ENCODE results near the gene KSR1. TPM values are rescaled to one million over a fixed set of nuclear protein-coding genes. Genes with fewer than 3 reads are reported as not detected.

KSR1 gene
- polyA plus RNA-seq, 1 donor from 2014 or later: 9.2 TPM

DNA sequence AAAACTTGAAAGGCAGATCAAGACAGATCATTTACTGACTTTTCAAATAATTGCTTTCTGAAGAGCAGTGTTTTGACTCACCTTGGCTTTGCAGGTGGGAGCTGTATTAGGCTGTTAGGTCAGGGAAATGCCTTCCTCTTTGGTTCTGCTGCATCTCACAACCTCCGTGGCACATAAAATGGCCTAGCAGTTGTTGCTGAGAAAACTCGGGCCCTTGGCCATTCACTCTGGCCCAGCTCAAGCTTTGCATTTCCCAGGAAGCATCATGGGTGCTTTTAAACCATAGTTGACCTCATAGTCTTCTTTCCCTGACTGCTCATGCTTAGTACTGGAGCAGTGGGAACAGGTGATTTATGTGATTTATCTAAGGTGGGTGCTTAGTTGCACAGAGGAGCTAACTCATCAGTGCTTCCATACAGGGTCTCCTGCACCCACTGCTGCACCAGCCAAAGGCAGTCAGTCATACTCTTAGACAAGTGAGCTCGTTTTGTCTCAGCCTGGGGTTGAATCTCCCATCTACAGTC, 83.6 kb downstream of the KSR1 start (continued):
- TF ChIP-seq MXI1 (conservative IDR thresholded peaks at IDR 0.05; ENCODE audit: poor library complexity, severe bottlenecking) (no peak), EZH2 (IDR thresholded peaks at IDR 0.05; ENCODE audit: borderline replicate concordance, insufficient read depth, low read length, poor library complexity, severe bottlenecking) (no peak), RAD21 (conservative IDR thresholded peaks at IDR 0.05) (no peak)

DNA sequence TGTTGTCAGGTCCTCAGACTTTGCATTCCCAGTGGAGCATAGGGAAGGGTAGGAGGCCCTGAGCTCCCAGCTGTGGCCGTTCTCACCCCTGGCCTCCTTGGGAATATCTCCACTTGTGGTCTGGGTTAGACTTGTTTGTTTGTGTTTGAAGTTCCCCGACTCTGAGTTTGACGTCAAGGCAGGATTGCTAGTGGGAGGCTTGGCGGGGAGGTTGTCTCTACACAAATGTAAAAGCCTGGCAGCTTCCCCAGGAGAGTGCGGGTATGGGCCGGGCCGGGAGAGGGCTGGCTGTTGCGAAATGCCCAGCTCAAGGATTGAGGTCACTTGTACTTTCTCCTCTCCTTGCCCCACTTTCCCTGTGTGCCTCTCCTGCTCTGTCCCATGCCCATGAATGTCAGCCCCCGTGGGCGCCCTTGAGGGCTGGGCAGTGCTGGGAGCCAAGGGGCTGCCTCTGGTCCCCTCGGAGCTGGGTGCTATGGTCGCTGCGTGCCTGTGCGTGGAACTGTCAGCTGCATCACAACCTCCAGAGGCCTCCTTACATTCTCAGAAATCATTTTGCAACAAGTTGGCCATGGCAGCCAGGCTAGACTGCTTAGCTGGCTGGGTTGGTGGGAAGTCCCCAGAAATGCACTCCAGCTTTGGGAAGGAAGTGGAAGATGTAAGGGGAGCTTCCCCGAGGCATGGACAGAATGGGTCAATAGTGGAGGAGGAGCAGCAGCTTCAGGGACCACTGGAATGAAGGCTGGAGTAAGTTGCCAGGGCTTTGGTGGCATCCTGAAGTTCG, 84.3 kb downstream of the KSR1 start:
- no peak overlapping the region for H3K27ac ChIP-seq (ENCODE audit: low read length)
- no peaks in the 10 kb centered on the region for H3K9me3 ChIP-seq (ENCODE audit: low read length)
- H3K79me2 ChIP-seq (replicated peaks; ENCODE audit: insufficient read depth, low read length): no peaks in the 10 kb centered on the region
- H3F3A ChIP-seq (ENCODE audit: insufficient read depth, low read length, poor library complexity, severe bottlenecking): no peaks in the 10 kb centered on the region
- H3K9me2 ChIP-seq (ENCODE audit: insufficient read depth, low read length): no peaks in the 10 kb centered on the region
- H3K4me3 ChIP-seq (ENCODE audit: low read length): no peak overlapping the region
- TF ChIP-seq EZH2 (IDR thresholded peaks at IDR 0.05; ENCODE audit: borderline replicate concordance, insufficient read depth, low read length, poor library complexity, severe bottlenecking): no peak
- TF ChIP-seq TAF1 (IDR thresholded peaks at IDR 0.05; ENCODE audit: low read depth): no peak
- TF ChIP-seq RAD21 (conservative IDR thresholded peaks at IDR 0.05): no peak
- TF ChIP-seq POLR2AphosphoS5 (IDR thresholded peaks at IDR 0.05): no peak
- no peak for TF ChIP-seq MXI1 (conservative IDR thresholded peaks at IDR 0.05; ENCODE audit: poor library complexity, severe bottlenecking)
- TF ChIP-seq EP300 (conservative IDR thresholded peaks at IDR 0.05; ENCODE audit: poor library complexity, severe bottlenecking): no peak
- TF ChIP-seq SMC3 (conservative IDR thresholded peaks at IDR 0.05; ENCODE audit: poor library complexity): no peak
- TF ChIP-seq, protein P1, sequence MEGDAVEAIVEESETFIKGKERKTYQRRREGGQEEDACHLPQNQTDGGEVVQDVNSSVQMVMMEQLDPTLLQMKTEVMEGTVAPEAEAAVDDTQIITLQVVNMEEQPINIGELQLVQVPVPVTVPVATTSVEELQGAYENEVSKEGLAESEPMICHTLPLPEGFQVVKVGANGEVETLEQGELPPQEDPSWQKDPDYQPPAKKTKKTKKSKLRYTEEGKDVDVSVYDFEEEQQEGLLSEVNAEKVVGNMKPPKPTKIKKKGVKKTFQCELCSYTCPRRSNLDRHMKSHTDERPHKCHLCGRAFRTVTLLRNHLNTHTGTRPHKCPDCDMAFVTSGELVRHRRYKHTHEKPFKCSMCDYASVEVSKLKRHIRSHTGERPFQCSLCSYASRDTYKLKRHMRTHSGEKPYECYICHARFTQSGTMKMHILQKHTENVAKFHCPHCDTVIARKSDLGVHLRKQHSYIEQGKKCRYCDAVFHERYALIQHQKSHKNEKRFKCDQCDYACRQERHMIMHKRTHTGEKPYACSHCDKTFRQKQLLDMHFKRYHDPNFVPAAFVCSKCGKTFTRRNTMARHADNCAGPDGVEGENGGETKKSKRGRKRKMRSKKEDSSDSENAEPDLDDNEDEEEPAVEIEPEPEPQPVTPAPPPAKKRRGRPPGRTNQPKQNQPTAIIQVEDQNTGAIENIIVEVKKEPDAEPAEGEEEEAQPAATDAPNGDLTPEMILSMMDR (IDR thresholded peaks at IDR 0.05; ENCODE audit: poor library complexity, severe bottlenecking): no peak
- no peak for TF ChIP-seq REST (IDR thresholded peaks at IDR 0.05; ENCODE audit: borderline replicate concordance)
- H3K9ac ChIP-seq (ENCODE audit: low read length): no peak overlapping the region
- no peak overlapping the region for H3K4me2 ChIP-seq (ENCODE audit: low read length)
- no peaks in the 10 kb centered on the region for H3K36me3 ChIP-seq (ENCODE audit: insufficient read depth, low read length)
- no peaks in the 10 kb centered on the region for H4K20me1 ChIP-seq (ENCODE audit: insufficient read depth)
- H2AFZ ChIP-seq (ENCODE audit: low read depth, low read length): no peak overlapping the region
- H3K27me3 ChIP-seq (ENCODE audit: insufficient read depth, low read depth, low read length): no peaks in the 10 kb centered on the region
